Esophagus squamous epithelium (tissue), 5 donors: ENCODE results near the gene DENND5B. TPM values are rescaled to one million over a fixed set of nuclear protein-coding genes. Genes with fewer than 3 reads are reported as not detected.

Source experiments
- DNase-seq: peaks from one replicate; lab custom pipeline; 2025; lab: John Stamatoyannopoulos, UW
- H3K27ac ChIP-seq, 4 donors: fragments of 200-600 bp; sonication (generic); one replicate each; pipeline ENCODE4 v1.5.1; 2016 to 2019; ENCODE audit warnings: mild to moderate bottlenecking in 1 of 4
- H3K27me3 ChIP-seq, 4 donors: fragments of 200-600 bp; sonication (generic); 1 replicate in 3 of 4; 2 replicates in 1 of 4; pipeline versions ENCODE4 v1.5.1 to v1.6.0; 2017 to 2021; ENCODE audit warnings: antibody characterized with exemption in 1 of 4
- H3K36me3 ChIP-seq, 3 donors: fragments of 200-600 bp; sonication (generic); one replicate each; pipeline ENCODE4 v1.5.1; 2016 to 2019
- H3K4me1 ChIP-seq, 3 donors: fragments of 200-600 bp; sonication (generic); one replicate each; pipeline ENCODE4 v1.5.1; 2017 to 2019
- H3K4me3 ChIP-seq, 4 donors: fragments of 200-600 bp; sonication (generic); 1 replicate in 3 of 4; 2 replicates in 1 of 4; pipeline ENCODE4 v1.5.1; 2016 to 2019; ENCODE audit warnings: mild to moderate bottlenecking in 2 of 4, moderate library complexity in 1 of 4
- H3K9me3 ChIP-seq, 3 donors: fragments of 200-600 bp; sonication (generic); one replicate each; pipeline ENCODE4 v1.5.1; 2016 to 2019
- POLR2A ChIP-seq, 4 donors: fragments of 450-650 bp; IDR thresholded peaks; one replicate each; pipeline ENCODE4 v1.6.1; 2017; ENCODE audit warnings: antibody characterized with exemption in 4 of 4, mild to moderate bottlenecking in 4 of 4, moderate library complexity in 3 of 4
- WGBS, 2 donors: methylation state at CpG; one replicate each; pipeline ENCODE4 v1.1.5; 2018; 5-methylcytosine and 5-hydroxymethylcytosine counted together
- intact Hi-C: fragments of 100-400 bp; cut with DNase I; formaldehyde crosslinking; loops from one replicate; pipeline ENCODE4 v1.15.0; 2022
- total RNA-seq, 4 donors: library from RNA; depleted of rRNA; stranded (reverse); fragments of >200 nt; gene quantifications; one replicate each; pipeline ENCODE4 v1.1.0, GENCODE V29; 2016
- TF ChIP-seq, protein P1 (sequence below), 6 experiments: fragments of 450-650 bp in 4 of 6; fragments of 200-600 bp in 2 of 6; sonication (generic) in 2 of 6; IDR thresholded peaks; one replicate each; pipeline ENCODE4 v1.5.1; 2016 to 2019; ENCODE audit warnings: antibody characterized with exemption in 6 of 6, mild to moderate bottlenecking in 4 of 6, moderate library complexity in 4 of 6
- donor health status: DM: yes; HTN: yes; CAD: no.

The DENND5B gene
- total RNA-seq, 4 donors from 2014 or later, result 0.38 to 5.3 (median 1.5) TPM

GRCh38 chr12:31471823-31472222, 119.1 kb downstream of the DENND5B start:
- WGBS, 2 donors, result 82 to 88% methylated on average over 7 of the region's 7 CpGs
- Histone ChIP-seq H3K27me3 (no peaks in the 10 kb centered on the region), H3K36me3 (no peaks in the 10 kb centered on the region), H3K4me3 (no peak overlapping the region), H3K4me1 (no peaks in the 10 kb centered on the region), H3K27ac (no peak overlapping the region), H3K9me3 (no peaks in the 10 kb centered on the region)
- intact Hi-C loops, result no loop called here
- no peak for DNase-seq
- TF ChIP-seq POLR2A (IDR thresholded peaks at IDR 0.05), result no peak
- TF ChIP-seq, protein P1, sequence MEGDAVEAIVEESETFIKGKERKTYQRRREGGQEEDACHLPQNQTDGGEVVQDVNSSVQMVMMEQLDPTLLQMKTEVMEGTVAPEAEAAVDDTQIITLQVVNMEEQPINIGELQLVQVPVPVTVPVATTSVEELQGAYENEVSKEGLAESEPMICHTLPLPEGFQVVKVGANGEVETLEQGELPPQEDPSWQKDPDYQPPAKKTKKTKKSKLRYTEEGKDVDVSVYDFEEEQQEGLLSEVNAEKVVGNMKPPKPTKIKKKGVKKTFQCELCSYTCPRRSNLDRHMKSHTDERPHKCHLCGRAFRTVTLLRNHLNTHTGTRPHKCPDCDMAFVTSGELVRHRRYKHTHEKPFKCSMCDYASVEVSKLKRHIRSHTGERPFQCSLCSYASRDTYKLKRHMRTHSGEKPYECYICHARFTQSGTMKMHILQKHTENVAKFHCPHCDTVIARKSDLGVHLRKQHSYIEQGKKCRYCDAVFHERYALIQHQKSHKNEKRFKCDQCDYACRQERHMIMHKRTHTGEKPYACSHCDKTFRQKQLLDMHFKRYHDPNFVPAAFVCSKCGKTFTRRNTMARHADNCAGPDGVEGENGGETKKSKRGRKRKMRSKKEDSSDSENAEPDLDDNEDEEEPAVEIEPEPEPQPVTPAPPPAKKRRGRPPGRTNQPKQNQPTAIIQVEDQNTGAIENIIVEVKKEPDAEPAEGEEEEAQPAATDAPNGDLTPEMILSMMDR (IDR thresholded peaks at IDR 0.05), result no peak

GRCh38 chr12:31471051-31471450, 119.9 kb downstream of the DENND5B start:
- no peaks in the 10 kb centered on the region for H3K4me1 ChIP-seq
- 73 to 75% methylated on average over 6 of the region's 6 CpGs for WGBS, 2 donors
- intact Hi-C loops, result no loop called here
- no peak for TF ChIP-seq POLR2A (IDR thresholded peaks at IDR 0.05)
- TF ChIP-seq, protein P1 (IDR thresholded peaks at IDR 0.05), result no peak
- no peak for DNase-seq
- H3K27me3 ChIP-seq, result no peaks in the 10 kb centered on the region
- no peaks in the 10 kb centered on the region for H3K36me3 ChIP-seq
- no peaks in the 10 kb centered on the region for H3K9me3 ChIP-seq
- no peak overlapping the region for H3K4me3 ChIP-seq
- no peak overlapping the region for H3K27ac ChIP-seq

GRCh38 chr12:31470459-31470858, 120.5 kb downstream of the DENND5B start:
- no peaks in the 10 kb centered on the region for H3K27me3 ChIP-seq
- no peaks in the 10 kb centered on the region for H3K4me1 ChIP-seq
- H3K4me3 ChIP-seq, result no peak overlapping the region
- no peak for TF ChIP-seq POLR2A (IDR thresholded peaks at IDR 0.05)
- TF ChIP-seq, protein P1 (IDR thresholded peaks at IDR 0.05), result no peak
- H3K27ac ChIP-seq, result no peak overlapping the region
- DNase-seq, result no peak
- no peaks in the 10 kb centered on the region for H3K9me3 ChIP-seq
- H3K36me3 ChIP-seq, result no peaks in the 10 kb centered on the region
- intact Hi-C loops, result no loop called here

DNA sequence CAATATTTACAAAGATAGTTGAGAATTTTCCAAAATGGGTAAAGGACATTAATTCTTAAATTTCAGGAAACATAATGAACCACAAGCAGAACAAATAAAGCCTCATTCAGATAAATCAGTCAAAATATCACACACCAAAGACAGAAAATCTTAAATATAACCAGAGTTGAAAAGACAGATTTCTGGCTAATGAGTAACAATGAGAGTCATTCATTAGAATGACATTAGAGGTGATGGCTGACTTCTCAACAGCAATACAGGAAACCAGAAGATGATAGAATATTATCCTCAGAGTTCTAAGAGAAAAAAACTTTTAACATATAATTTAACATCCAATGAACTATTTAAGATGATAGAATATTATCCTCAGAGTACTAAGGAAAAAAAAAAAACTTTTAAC, 124.2 kb downstream of the DENND5B start:
- intact Hi-C loops, result no loop called here
- no peak overlapping the region for H3K4me3 ChIP-seq
- DNase-seq, result no peak
- TF ChIP-seq, protein P1 (IDR thresholded peaks at IDR 0.05), result no peak
- TF ChIP-seq POLR2A (IDR thresholded peaks at IDR 0.05), result no peak
- no peaks in the 10 kb centered on the region for H3K4me1 ChIP-seq
- H3K9me3 ChIP-seq, result no peaks in the 10 kb centered on the region
- H3K27me3 ChIP-seq, result no peaks in the 10 kb centered on the region
- no peaks in the 10 kb centered on the region for H3K36me3 ChIP-seq
- no peak overlapping the region for H3K27ac ChIP-seq

GRCh38 chr12:31465002-31465401, 125.9 kb downstream of the DENND5B start:
- Histone ChIP-seq H3K9me3 (no peaks in the 10 kb centered on the region), H3K4me1 (no peaks in the 10 kb centered on the region), H3K27ac (no peak overlapping the region), H3K27me3 (no peaks in the 10 kb centered on the region), H3K4me3 (no peak overlapping the region), H3K36me3 (no peaks in the 10 kb centered on the region)
- intact Hi-C loops, result no loop called here
- 87 to 97% methylated on average over 2 of the region's 2 CpGs for WGBS, 2 donors
- no peak for DNase-seq
- TF ChIP-seq POLR2A (IDR thresholded peaks at IDR 0.05), result no peak
- TF ChIP-seq, protein P1 (IDR thresholded peaks at IDR 0.05), result no peak
